Mesenteric fat pad (tissue), 1 donor: ENCODE results near the gene ANXA7. TPM values are rescaled to one million over a fixed set of nuclear protein-coding genes. Genes with fewer than 3 reads are reported as not detected.
"Not testable (repeated sequence)": the region's sequence is repeated elsewhere in the genome, so short reads cannot be mapped to it uniquely, and the experiment has no call there.

Experiments
- DNase-seq: peaks from one replicate; pipeline ENCODE4 v3.0.0-alpha.2; 2020; ENCODE audit warnings: low spot score
- total RNA-seq: library from RNA; stranded (reverse); fragmentation: NEBNext Ultra II Directional; extraction: Animal tissue kit (Norgen Biotek cat#: 25700); gene quantifications from one replicate; pipeline ENCODE4 v1.2.1, GENCODE V29; 2021
- donor health status: DM: yes; HTN: yes; CAD: no.

The ANXA7 gene
- total RNA-seq, 1 donor from 2014 or later, result 146 TPM

- no peak for DNase-seq
These were observed 69.6 kb downstream of the ANXA7 start for GRCh38 chr10:73344269-73344668.

DNA sequence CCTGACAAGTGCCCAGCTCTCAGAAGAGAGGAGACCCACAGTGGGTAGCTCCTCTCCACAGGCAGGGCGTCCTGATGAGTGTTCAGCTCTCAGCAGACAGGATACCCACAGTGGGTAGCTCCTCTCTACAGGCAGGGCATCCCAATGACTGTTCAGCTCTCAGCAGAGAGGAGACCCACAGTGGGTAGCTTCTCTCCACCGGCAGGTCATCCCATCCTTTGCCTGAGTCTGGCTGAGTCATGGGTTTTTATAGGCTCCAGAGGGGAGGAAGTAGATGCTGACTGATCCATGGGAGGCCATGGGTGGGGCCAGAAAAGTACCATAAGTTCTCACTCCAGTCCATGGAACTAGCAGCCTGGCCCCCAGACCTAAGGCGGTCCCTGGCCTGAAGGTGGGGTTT, 73.7 kb downstream of the ANXA7 start:
- DNase-seq, result no peak

DNA sequence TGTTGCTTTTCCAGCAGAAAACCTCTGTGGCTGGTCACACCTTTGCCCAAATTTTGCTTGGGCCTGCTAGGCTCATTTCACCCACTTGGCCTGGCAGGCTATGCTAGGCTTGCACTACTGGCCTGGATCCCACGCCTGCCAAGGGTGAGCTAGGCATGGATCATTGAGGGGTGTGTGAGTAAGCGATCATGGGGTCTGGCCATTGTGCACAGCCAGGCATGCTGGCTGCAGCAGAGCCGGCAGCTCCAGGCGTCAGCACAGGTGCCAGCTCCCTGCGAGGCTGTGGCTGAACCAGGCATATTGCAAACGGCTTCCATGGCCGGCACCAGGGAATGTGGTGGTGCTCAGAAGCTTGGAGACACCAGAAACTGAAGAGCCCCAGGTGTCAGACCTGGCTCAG, 74.4 kb downstream of the ANXA7 start:
- DNase-seq, result no peak

GRCh38 chr10:73338801-73339368, 75.0 kb downstream of the ANXA7 start:
- DNase-seq, result no peak

DNA sequence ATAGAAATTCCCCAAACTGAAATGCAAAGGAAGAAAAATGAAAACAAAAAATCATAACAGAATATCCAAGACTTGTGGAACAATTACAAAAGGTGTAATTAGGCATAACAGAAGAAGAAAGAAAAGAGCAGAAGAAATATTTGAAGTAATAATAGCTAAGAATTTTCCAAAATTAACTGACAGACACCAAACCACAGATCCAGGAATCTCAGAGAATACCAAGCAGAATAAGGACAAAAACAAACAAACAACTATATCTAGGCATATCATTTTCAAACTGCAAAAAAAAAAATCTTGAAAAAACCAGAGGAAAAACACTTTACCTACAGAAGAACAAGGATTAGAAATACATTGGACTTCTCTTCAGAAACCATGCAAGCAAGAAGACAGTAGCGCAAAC, 80.7 kb downstream of the ANXA7 start:
- DNase-seq, result no peak

DNA sequence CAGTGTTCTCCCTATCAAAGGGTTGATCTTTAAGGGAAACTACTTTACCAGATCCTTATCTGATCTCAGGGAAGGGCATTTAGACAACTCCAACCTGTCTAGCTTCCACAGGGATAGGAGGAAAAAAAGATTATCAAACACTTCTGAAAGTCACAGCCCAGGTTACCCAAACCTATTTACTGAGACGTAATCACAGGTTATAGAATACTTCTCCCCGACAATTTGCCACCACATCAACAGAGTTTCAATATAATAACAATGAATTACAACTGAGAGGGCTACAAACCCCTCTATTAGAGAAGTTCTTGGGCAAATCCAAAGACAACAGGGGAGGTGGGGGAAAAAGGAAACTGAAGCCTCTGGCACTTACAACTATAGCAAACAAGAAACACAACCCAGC, 81.5 kb downstream of the ANXA7 start:
- no peak for DNase-seq

DNA sequence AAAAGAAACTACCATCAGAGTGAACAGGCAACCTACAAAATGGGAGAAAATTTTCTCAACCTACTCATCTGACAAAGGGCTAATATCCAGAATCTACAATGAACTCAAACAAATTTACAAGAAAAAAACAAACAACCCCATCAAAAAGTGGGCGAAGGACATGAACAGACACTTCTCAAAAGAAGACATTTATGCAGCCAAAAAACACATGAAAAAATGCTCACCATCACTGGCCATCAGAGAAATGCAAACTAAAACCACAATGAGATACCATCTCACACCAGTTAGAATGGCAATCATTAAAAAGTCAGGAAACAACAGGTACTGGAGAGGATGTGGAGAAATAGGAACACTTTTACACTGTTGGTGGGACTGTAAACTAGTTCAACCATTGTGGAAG, 85.3 kb downstream of the ANXA7 start:
- not testable (repeated sequence) for DNase-seq

DNA sequence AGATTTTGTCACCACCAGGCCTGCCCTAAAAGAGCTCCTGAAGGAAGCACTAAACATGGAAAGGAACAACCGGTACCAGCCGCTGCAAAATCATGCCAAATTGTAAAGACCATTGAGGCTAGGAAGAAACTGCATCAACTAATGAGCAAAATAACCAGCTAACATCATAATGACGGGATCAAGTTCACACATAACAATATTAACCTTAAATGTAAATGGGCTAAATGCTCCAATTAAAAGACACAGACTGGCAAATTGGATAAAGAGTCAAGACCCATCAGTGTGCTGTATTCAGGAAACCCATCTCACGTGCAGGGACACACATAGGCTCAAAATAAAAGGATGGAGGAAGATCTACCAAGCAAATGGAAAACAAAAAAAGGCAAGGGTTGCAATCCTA, 88.6 kb downstream of the ANXA7 start:
- not testable (repeated sequence) for DNase-seq

Other genes starting within 250 kb of the ANXA7 start
- gene ECD, start 246.1 kb downstream of the ANXA7 start, total RNA-seq, result 22.0 TPM
- 18.1 TPM for gene FAM149B1, start 245.9 kb downstream of the ANXA7 start, total RNA-seq
- 6.5 TPM for gene DNAJC9, start 166.8 kb downstream of the ANXA7 start, total RNA-seq
- 91.7 TPM for gene MRPS16, start 161.4 kb downstream of the ANXA7 start, total RNA-seq
- gene CFAP70, start 55.2 kb downstream of the ANXA7 start, total RNA-seq, result 2.5 TPM
- gene MSS51, start 19.5 kb upstream of the ANXA7 start, total RNA-seq, result 1.6 TPM
- gene PPP3CB, start 82.0 kb upstream of the ANXA7 start, total RNA-seq, result 50.5 TPM
- 16.0 TPM for gene USP54, start 177.3 kb upstream of the ANXA7 start, total RNA-seq
- gene MYOZ1, start 227.4 kb upstream of the ANXA7 start, total RNA-seq, result 0.58 TPM
- 0.10 TPM for gene SYNPO2L, start 242.0 kb upstream of the ANXA7 start, total RNA-seq